BE2C (cell line): ENCODE data around the gene EGF.

ENCODE experiments used
- DNase-seq: peaks from one replicate; pipeline ENCODE4 v3.0.0-alpha.2; 2020
- H3K27me3 ChIP-seq: fragments of 250-450 bp; sonication (Bioruptor Pico); 2 replicates; pipeline ENCODE4 v1.5.1; 2020; ENCODE audit warnings: mild to moderate bottlenecking
- H3K36me3 ChIP-seq: fragments of 250-450 bp; sonication (Bioruptor Pico); 2 replicates; pipeline ENCODE4 v1.5.1; 2020; ENCODE audit warnings: mild to moderate bottlenecking
- H3K4me1 ChIP-seq: fragments of 250-450 bp; sonication (Bioruptor Pico); 2 replicates; pipeline ENCODE4 v1.5.1; 2020
- H3K4me3 ChIP-seq: 2 replicates; pipeline ENCODE4 v1.5.1; 2011; ENCODE audit warnings: low read depth, low read length
- H3K9me3 ChIP-seq: fragments of 250-450 bp; sonication (Bioruptor Pico); 2 replicates; pipeline ENCODE4 v1.5.1; 2020
- TF ChIP-seq, protein P1 (sequence below): IDR thresholded peaks from 2 replicates; pipeline ENCODE4 v1.5.1; 2012; ENCODE audit warnings: mild to moderate bottlenecking, low read depth, low read length

Gene EGF

DNA sequence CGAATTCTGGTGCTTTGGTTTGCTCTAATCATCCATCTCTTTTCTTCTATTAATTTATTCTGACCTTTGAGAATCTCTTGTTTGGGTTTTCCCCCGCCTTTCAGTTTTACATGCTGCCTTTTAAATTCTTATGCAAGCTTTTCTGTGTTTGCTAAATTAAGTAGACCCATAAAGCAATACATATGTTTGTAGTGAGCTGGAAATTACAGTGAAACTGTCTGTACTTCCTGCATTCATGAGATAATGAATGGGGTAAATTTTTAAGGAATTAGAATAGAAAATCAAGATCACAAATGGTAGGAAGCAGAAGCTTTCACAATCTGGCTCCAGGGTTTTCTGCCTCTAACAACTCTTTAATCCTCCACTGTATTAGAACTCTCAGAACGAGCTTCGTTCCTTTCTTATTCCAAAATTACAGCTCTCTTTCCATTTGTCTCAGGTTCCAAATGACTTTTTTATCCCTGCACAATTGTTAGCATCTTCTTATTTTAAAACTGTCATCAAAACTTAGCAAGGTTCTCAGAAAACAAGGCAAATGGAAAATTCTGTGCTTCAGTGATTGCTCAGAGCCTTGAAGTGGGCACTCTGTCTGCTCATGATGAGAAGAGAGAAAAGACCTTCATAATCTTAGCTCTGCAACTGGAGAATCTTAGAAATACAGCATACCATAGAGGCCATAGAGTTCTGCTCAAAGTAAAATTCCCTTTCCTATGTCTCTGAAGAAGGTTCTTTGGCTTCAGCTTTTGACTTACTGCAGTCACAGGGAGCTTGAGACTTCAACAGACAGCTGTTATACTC, 108.2 kb downstream of the EGF start:
- TF ChIP-seq, protein P1, sequence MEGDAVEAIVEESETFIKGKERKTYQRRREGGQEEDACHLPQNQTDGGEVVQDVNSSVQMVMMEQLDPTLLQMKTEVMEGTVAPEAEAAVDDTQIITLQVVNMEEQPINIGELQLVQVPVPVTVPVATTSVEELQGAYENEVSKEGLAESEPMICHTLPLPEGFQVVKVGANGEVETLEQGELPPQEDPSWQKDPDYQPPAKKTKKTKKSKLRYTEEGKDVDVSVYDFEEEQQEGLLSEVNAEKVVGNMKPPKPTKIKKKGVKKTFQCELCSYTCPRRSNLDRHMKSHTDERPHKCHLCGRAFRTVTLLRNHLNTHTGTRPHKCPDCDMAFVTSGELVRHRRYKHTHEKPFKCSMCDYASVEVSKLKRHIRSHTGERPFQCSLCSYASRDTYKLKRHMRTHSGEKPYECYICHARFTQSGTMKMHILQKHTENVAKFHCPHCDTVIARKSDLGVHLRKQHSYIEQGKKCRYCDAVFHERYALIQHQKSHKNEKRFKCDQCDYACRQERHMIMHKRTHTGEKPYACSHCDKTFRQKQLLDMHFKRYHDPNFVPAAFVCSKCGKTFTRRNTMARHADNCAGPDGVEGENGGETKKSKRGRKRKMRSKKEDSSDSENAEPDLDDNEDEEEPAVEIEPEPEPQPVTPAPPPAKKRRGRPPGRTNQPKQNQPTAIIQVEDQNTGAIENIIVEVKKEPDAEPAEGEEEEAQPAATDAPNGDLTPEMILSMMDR, result no peak
- peaks cover 9% of the 10 kb centered on the region; the same call in 1 of the 2 replicates for H3K27me3 ChIP-seq
- H3K36me3 ChIP-seq, result no peaks in the 10 kb centered on the region
- no peak for DNase-seq
- no peak overlapping the region for H3K4me3 ChIP-seq
- H3K9me3 ChIP-seq, result no peaks in the 10 kb centered on the region
- H3K4me1 ChIP-seq, result no peaks in the 10 kb centered on the region

DNA sequence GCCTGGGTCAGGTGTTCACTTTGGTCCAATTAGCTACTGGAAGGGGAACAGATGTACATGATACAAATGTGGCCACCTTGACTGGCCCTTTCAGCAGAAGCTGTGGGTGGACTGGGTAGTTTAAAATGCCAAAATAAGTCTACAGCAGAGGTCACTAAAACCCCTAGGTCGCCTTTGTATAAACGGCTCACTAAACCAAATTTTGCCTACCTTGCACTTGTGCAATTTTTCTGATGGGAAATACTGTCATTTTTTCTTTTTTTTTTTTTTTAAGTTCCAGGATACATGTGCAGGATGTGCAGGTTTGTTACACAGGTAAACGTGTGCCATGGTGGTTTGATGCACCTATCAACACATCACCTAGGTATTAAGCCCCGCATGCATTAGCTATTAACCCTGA, 109.8 kb downstream of the EGF start:
- peaks cover 12% of the 10 kb centered on the region; the same call in 1 of the 2 replicates for H3K27me3 ChIP-seq
- no peaks in the 10 kb centered on the region for H3K36me3 ChIP-seq
- TF ChIP-seq, protein P1, result no peak
- H3K9me3 ChIP-seq, result no peaks in the 10 kb centered on the region
- H3K4me3 ChIP-seq, result no peak overlapping the region
- no peak for DNase-seq
- no peaks in the 10 kb centered on the region for H3K4me1 ChIP-seq

DNA sequence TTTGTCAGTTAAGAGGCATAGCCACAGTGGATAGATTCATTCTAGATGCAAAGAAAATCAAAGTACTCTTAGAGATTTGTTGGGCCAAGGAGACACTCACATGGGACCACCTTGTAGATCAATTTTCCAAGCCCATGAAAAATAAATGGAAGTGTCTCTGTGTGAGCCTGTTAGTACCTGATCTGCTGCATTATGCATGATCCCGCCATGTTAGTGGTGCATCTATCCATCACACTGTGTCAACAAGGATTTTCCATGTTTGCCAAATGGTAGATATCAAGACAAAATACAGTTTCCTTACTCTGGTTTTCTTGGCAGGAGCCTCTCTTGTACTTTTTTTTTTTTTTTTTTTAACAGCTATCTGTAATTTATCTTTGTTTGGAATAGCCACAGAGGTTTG, 112.4 kb downstream of the EGF start:
- Histone ChIP-seq H3K4me3 (no peak overlapping the region), H3K4me1 (no peaks in the 10 kb centered on the region), H3K36me3 (no peaks in the 10 kb centered on the region), H3K9me3 (no peaks in the 10 kb centered on the region), H3K27me3 (peaks cover 12% of the 10 kb centered on the region; the same call in 1 of the 2 replicates)
- TF ChIP-seq, protein P1, result no peak
- no peak for DNase-seq

DNA sequence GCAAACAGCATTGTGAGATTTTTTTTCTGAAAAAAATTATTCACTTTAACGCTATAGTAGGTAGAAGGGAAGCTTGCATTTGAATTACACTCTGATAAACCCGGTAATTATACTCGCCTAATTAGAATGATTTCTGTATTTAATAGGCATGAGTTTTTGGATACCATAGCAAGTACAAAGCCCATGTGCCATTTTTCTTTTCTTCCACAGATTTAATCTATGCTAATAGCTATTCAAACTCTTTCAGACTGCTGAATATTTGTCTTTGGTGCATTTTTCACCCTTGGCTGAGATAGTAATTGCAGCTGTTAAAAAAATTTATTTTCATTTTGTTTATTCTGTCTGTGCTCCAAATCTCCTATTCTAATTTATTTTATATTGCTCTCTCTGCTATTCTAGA, 113.0 kb downstream of the EGF start:
- Histone ChIP-seq H3K4me3 (no peak overlapping the region), H3K9me3 (no peaks in the 10 kb centered on the region), H3K36me3 (no peaks in the 10 kb centered on the region), H3K27me3 (peaks cover 9% of the 10 kb centered on the region; the same call in 1 of the 2 replicates), H3K4me1 (no peaks in the 10 kb centered on the region)
- no peak for DNase-seq
- TF ChIP-seq, protein P1, result no peak

DNA sequence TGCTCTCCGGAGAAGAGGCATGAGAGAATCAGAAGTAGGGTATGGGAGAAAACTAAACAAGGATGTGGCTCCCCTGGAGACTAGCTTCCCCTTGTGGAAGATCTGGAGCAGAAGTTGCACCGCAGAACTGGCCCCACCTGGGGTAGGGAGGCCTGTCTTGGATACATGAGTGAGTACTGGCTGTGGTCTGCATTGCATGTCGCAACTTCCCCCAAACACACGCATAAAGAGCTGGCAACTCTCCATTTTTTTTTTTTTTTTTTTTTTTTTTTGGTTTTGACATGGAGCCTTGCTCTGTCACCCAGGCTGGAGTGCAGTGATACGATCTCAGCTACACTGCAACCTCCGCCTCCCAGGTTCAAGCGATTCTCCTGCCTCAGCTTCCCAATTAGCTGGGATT, 119.9 kb downstream of the EGF start:
- Histone ChIP-seq H3K9me3 (no peaks in the 10 kb centered on the region), H3K36me3 (no peaks in the 10 kb centered on the region), H3K27me3 (no peaks in the 10 kb centered on the region), H3K4me1 (no peaks in the 10 kb centered on the region), H3K4me3 (no peak overlapping the region)
- DNase-seq, result no peak
- TF ChIP-seq, protein P1, result no peak

DNA sequence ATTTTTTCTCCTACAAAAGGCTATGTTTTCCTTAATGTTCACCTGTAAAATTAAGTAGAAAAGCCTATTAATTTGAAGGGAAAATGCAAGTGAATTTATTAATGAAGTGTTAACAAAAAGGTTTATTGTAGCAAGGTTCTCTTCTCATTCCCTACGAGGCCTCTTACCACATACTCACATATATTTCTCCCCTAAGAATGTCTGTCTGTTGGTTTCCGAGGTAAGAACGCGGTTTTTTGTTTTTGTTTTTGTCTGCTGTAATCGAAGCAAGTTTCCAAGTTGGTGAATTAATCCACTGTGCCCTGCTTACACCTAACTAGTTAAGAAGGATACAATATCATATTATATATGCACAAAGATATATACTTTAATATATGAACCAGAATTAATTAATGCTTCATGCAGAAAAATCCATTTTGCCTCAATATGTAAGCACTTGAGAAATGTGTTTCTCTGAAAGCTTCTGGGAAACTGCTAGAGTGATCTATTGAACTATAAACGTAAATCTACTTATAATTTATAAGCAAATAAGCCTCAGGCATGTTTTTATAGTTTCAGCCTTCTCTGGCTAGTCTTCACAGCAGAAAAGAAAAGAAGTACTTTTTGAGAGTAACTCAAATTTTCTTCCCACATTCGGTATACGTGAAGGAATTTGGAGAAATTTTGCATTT, 120.8 kb downstream of the EGF start:
- Histone ChIP-seq H3K36me3 (no peaks in the 10 kb centered on the region), H3K4me1 (no peaks in the 10 kb centered on the region), H3K9me3 (no peaks in the 10 kb centered on the region), H3K27me3 (no peaks in the 10 kb centered on the region), H3K4me3 (no peak overlapping the region)
- no peak for DNase-seq
- TF ChIP-seq, protein P1, result no peak
